Measurements from ENCODE around the gene ARID4A.
A peak's percentile ranks its signal among the peaks of the same experiment; 100 is the strongest.
"Not testable (repeated sequence)": the region's sequence is repeated elsewhere in the genome, so short reads cannot be mapped to it uniquely, and the experiment has no call there.

The ARID4A gene

GRCh38 chr14:58294201-58294600 lies 4.2 kb upstream of the ARID4A start:
- DNase-seq (ENCODE audit: low spot score): no peak

GRCh38 chr14:58296726-58297125 lies 1.6 kb upstream of the ARID4A start:
- peak; percentile 7 for DNase-seq (ENCODE audit: low spot score)

- DNase-seq (ENCODE audit: low spot score): peak; percentile 22
These were observed 968 bp upstream of the ARID4A start for GRCh38 chr14:58297412-58297761.

- peak; percentile 98 for DNase-seq (ENCODE audit: low spot score)
These were observed 436 bp upstream of the ARID4A start for GRCh38 chr14:58297762-58298476.

- DNase-seq (ENCODE audit: low spot score): peak; percentile 17
These were observed 1.3 kb downstream of the ARID4A start for GRCh38 chr14:58299401-58300330.

- no peak for DNase-seq (ENCODE audit: low spot score)
These were observed 3.1 kb downstream of the ARID4A start for GRCh38 chr14:58301416-58301815.

- no peak for DNase-seq (ENCODE audit: low spot score)
These were observed 7.4 kb downstream of the ARID4A start for GRCh38 chr14:58305730-58306129.

GRCh38 chr14:58307597-58308316 lies 9.4 kb downstream of the ARID4A start:
- no peak for DNase-seq (ENCODE audit: low spot score)

GRCh38 chr14:58309086-58309485 lies 10.7 kb downstream of the ARID4A start:
- no peak for DNase-seq (ENCODE audit: low spot score)

GRCh38 chr14:58313699-58314098 lies 15.3 kb downstream of the ARID4A start:
- no peak for DNase-seq (ENCODE audit: low spot score)

- DNase-seq (ENCODE audit: low spot score): no peak
These were observed 17.3 kb downstream of the ARID4A start for GRCh38 chr14:58315606-58316005.

- no peak for DNase-seq (ENCODE audit: low spot score)
These were observed 28.7 kb downstream of the ARID4A start for GRCh38 chr14:58327019-58327418.

GRCh38 chr14:58331111-58331510 lies 32.8 kb downstream of the ARID4A start:
- DNase-seq (ENCODE audit: low spot score): peak; percentile 59

GRCh38 chr14:58332561-58332960 lies 34.2 kb downstream of the ARID4A start:
- no peak for DNase-seq (ENCODE audit: low spot score)

GRCh38 chr14:58339666-58340065 lies 41.3 kb downstream of the ARID4A start:
- DNase-seq (ENCODE audit: low spot score): not testable (repeated sequence)

GRCh38 chr14:58341152-58341748 lies 42.9 kb downstream of the ARID4A start:
- DNase-seq (ENCODE audit: low spot score): no peak

- not testable (repeated sequence) for DNase-seq (ENCODE audit: low spot score)
These were observed 45.2 kb downstream of the ARID4A start for GRCh38 chr14:58343535-58343934.

GRCh38 chr14:58353516-58354299 lies 55.4 kb downstream of the ARID4A start:
- peak; percentile 5 for DNase-seq (ENCODE audit: low spot score)

- no peak for DNase-seq (ENCODE audit: low spot score)
These were observed 56.5 kb downstream of the ARID4A start for GRCh38 chr14:58354808-58355207.

GRCh38 chr14:58356268-58356667 lies 57.9 kb downstream of the ARID4A start:
- no peak for DNase-seq (ENCODE audit: low spot score)

GRCh38 chr14:58362272-58362671 lies 63.9 kb downstream of the ARID4A start:
- DNase-seq (ENCODE audit: low spot score): not testable (repeated sequence)
